Nephron progenitor cell (in vitro differentiated cells): ENCODE measurements around the gene THBS4.

Experiments used
- DNase-seq: peaks from one replicate; pipeline ENCODE4 v3.0.0; 2021
- H3K27ac Mint-ChIP-seq: 2 replicates; pipeline ENCODE4 v1.8.0; 2021; ENCODE audit warnings: mild to moderate bottlenecking, moderate library complexity, mixed read lengths
- H3K27me3 Mint-ChIP-seq: 2 replicates; pipeline ENCODE4 v1.8.0; 2021; ENCODE audit warnings: mild to moderate bottlenecking, low read depth, mixed read lengths; ENCODE audit not compliant: poor library complexity
- H3K36me3 Mint-ChIP-seq: 2 replicates; pipeline ENCODE4 v1.8.0; 2021; ENCODE audit warnings: low read depth, mixed read lengths
- H3K4me1 Mint-ChIP-seq: 2 replicates; pipeline ENCODE4 v1.8.0; 2021; ENCODE audit warnings: mixed read lengths
- H3K4me3 Mint-ChIP-seq: 2 replicates; pipeline ENCODE4 v1.8.0; 2021; ENCODE audit warnings: mild to moderate bottlenecking, moderate library complexity, mixed read lengths
- H3K9me3 Mint-ChIP-seq: 2 replicates; pipeline ENCODE4 v1.8.0; 2021; ENCODE audit warnings: mild to moderate bottlenecking, moderate library complexity, mixed read lengths
- TF ChIP-seq, protein P1 (sequence below): fragments of 200-600 bp; sonication (generic); IDR thresholded peaks from 2 replicates; pipeline ENCODE4 v1.5.0; 2021; ENCODE audit warnings: antibody characterized with exemption

The THBS4 gene

DNA sequence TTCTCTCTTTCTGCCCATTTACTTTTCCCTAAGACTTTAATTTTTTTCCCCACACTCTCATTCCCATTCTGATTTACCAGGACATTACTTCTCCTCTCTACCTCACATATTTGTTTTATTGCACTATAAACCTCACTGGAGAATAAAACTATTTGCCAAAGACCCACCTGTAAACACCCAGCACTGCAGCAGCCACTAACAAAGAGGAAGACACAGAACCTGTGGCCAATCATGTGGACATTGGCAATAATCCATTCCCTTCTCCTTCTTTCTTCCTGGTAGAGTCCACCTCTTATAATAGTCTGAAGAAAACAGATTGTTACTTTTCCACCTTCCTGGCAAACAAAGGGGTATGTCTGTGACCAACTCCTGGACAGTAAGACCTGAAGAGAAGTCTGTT, 8.3 kb upstream of the THBS4 start:
- H3K27ac Mint-ChIP-seq, result no peak overlapping the region
- H3K9me3 Mint-ChIP-seq, result no peaks in the 10 kb centered on the region
- DNase-seq, result no peak
- H3K4me3 Mint-ChIP-seq, result no peak overlapping the region
- H3K4me1 Mint-ChIP-seq, result no peaks in the 10 kb centered on the region
- TF ChIP-seq, protein P1, sequence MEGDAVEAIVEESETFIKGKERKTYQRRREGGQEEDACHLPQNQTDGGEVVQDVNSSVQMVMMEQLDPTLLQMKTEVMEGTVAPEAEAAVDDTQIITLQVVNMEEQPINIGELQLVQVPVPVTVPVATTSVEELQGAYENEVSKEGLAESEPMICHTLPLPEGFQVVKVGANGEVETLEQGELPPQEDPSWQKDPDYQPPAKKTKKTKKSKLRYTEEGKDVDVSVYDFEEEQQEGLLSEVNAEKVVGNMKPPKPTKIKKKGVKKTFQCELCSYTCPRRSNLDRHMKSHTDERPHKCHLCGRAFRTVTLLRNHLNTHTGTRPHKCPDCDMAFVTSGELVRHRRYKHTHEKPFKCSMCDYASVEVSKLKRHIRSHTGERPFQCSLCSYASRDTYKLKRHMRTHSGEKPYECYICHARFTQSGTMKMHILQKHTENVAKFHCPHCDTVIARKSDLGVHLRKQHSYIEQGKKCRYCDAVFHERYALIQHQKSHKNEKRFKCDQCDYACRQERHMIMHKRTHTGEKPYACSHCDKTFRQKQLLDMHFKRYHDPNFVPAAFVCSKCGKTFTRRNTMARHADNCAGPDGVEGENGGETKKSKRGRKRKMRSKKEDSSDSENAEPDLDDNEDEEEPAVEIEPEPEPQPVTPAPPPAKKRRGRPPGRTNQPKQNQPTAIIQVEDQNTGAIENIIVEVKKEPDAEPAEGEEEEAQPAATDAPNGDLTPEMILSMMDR, result no peak
- H3K27me3 Mint-ChIP-seq, result peaks cover 5% of the 10 kb centered on the region
- no peaks in the 10 kb centered on the region for H3K36me3 Mint-ChIP-seq

DNA sequence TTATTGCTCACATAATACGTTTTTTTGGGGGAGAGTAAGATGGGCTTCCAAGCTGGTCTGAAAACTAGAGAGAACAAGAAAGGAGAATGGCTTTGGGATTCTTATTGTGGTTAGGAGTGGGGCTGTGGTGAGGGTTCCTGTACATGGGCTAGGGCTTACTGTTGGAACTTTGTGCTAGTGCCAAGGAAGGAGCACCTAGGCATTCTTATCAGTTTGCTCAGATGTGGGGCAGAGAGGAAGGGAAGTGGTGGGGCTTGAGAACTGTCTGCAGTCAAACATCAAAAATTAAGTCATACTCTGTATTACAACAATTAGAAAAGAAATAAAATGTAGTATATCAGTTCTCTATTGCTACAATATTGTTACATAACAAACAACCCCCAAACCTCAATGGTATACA, 4.0 kb upstream of the THBS4 start:
- no peaks in the 10 kb centered on the region for H3K36me3 Mint-ChIP-seq
- H3K27me3 Mint-ChIP-seq, result peaks cover 44% of the 10 kb centered on the region
- no peak overlapping the region for H3K4me3 Mint-ChIP-seq
- DNase-seq, result no peak
- H3K4me1 Mint-ChIP-seq, result peaks cover 6% of the 10 kb centered on the region
- no peak overlapping the region for H3K27ac Mint-ChIP-seq
- H3K9me3 Mint-ChIP-seq, result no peaks in the 10 kb centered on the region
- TF ChIP-seq, protein P1, result no peak

DNA sequence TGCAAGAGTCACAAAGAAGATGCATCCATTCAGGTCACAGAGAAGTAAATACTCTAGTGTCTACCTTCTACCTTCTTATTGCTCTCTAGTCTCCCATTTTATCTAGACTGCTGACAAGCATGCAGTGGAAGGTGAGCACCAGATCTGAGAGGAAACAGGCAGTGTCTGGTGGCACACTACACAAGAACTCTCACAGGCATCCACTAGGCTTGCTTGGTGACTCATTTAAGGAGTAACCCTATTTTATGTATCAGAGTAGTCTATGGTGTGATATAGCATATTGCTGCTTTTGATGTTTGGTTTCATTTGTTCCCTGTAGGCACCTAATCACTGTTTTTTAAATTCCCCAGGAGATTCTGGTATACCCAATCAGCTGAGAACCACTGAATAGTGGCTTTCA, 1.6 kb upstream of the THBS4 start:
- DNase-seq, result no peak
- Mint-ChIP-seq H3K4me1 (peaks cover 19% of the 10 kb centered on the region), H3K27ac (no peak overlapping the region), H3K4me3 (peak overlapping the region; percentile 3), H3K36me3 (no peaks in the 10 kb centered on the region), H3K9me3 (no peaks in the 10 kb centered on the region), H3K27me3 (peaks cover 53% of the 10 kb centered on the region)
- TF ChIP-seq, protein P1, result no peak

DNA sequence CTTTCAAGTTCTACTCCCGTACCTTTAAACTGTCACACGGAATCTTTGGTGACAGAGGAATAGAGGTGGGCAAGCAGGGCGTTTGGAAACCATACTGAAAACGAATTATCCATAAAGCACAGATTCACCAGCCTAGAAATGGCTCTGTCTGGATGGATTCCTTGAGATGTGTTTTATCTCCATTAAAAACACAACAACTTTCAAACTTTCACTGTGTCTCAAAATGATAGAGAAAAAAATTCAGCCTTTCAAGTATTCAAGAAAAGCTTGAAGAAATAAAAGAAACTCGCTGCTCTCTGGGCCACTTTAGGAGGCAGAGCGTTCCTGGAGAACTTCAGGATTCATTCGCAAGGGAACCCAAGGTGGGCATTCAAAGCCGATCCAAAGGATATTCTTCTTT, 589 bp upstream of the THBS4 start:
- Mint-ChIP-seq H3K27me3 (peaks cover 53% of the 10 kb centered on the region), H3K27ac (no peak overlapping the region), H3K4me3 (peak overlapping the region; percentile 77), H3K4me1 (peaks cover 20% of the 10 kb centered on the region), H3K9me3 (no peaks in the 10 kb centered on the region), H3K36me3 (no peaks in the 10 kb centered on the region)
- TF ChIP-seq, protein P1, result no peak
- DNase-seq, result no peak

DNA sequence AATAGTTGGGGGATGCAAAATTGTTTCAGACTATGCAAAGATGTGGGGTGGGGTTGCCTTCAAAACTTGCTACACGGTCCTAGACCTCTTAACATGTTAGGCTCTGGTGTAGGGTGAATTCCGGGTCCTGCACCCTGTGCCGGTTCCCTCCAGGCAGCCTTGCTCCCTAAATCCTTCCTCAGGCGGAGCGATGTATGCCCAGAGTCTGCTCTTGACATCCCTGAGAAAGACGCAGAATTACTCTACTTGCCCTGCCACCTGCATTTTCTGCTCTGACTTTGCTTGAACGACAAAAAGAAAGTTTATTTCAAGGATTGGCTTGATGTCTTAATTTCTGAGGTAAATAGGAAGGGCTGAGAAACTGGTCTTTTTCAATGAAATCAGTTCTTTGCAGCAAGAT, 691 bp downstream of the THBS4 start:
- no peak for DNase-seq
- H3K27ac Mint-ChIP-seq, result no peak overlapping the region
- H3K4me1 Mint-ChIP-seq, result peaks cover 26% of the 10 kb centered on the region
- TF ChIP-seq, protein P1, result no peak
- peak overlapping the region; percentile 78 for H3K4me3 Mint-ChIP-seq
- H3K27me3 Mint-ChIP-seq, result peaks cover 53% of the 10 kb centered on the region
- H3K36me3 Mint-ChIP-seq, result no peaks in the 10 kb centered on the region
- no peaks in the 10 kb centered on the region for H3K9me3 Mint-ChIP-seq

DNA sequence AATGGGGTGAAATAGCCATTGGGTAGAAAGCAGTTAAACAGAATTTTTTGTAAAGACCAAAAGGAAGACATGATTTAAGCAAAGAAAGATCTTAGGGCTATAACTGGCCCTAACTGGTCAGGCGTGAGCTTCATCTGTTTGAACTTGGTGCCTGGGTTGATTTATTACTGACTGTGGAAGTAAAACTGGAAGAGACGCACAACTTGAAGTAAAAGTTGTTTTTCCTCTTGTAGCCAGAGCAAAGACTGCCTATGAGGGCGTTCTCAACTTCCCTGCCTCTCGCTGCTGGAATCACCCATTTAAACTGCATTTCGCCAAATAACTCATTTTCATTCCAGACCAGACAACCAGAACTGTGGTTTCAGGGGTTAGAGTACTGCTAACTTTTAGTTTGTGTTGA, 1.5 kb downstream of the THBS4 start:
- Mint-ChIP-seq H3K4me1 (peaks cover 28% of the 10 kb centered on the region), H3K4me3 (peak overlapping the region; percentile 78), H3K27me3 (peaks cover 51% of the 10 kb centered on the region), H3K36me3 (no peaks in the 10 kb centered on the region), H3K9me3 (no peaks in the 10 kb centered on the region), H3K27ac (peak overlapping the region; percentile 47)
- no peak for DNase-seq
- TF ChIP-seq, protein P1, result no peak
